H1 (cell line): ENCODE data around the gene PXMP4. TPM values are rescaled to one million over a fixed set of nuclear protein-coding genes. Genes with fewer than 3 reads are reported as not detected.

ENCODE experiments used
- ASH2L ChIP-seq: fragments of 200-600, 300-600 bp; sonication (generic); IDR thresholded peaks from one replicate; pipeline ENCODE4 v1.7.1; 2017; ENCODE audit warnings: low read length
- BACH1 ChIP-seq: IDR thresholded peaks from 2 replicates; pipeline ENCODE4 v1.6.1; 2012; ENCODE audit warnings: low read length, improper control_type of control experiment
- CEBPB ChIP-seq: IDR thresholded peaks from 2 replicates; pipeline ENCODE4 v1.6.1; 2012; ENCODE audit warnings: low read depth, low read length
- CHD2 ChIP-seq: IDR thresholded peaks from 2 replicates; pipeline ENCODE4 v1.6.1; 2012; ENCODE audit warnings: low read length, improper control_type of control experiment
- CREB1 ChIP-seq: IDR thresholded peaks from 2 replicates; pipeline ENCODE4 v1.6.1; 2012; ENCODE audit warnings: inconsistent platforms
- EGR1 ChIP-seq: IDR thresholded peaks from 2 replicates; pipeline ENCODE4 v1.6.1; 2011; ENCODE audit warnings: low read depth, low read length, borderline replicate concordance
- EZH2 ChIP-seq: fragments of 200-600 bp; sonication (generic); IDR thresholded peaks from 2 replicates; pipeline ENCODE4 v1.7.1; 2012; ENCODE audit warnings: low read depth, mild to moderate bottlenecking, moderate library complexity, low read length, inconsistent platforms; ENCODE audit not compliant: severe bottlenecking
- FOSL1 ChIP-seq: IDR thresholded peaks from 2 replicates; pipeline ENCODE4 v1.6.1; 2011; ENCODE audit warnings: mild to moderate bottlenecking, low read depth, low read length, moderate library complexity; ENCODE audit not compliant: insufficient read depth
- GABPA ChIP-seq: IDR thresholded peaks from 2 replicates; pipeline ENCODE4 v1.6.1; 2011; ENCODE audit warnings: mild to moderate bottlenecking, low read length, moderate library complexity, borderline replicate concordance; ENCODE audit not compliant: insufficient read depth
- GTF2F1 ChIP-seq: IDR thresholded peaks from 2 replicates; pipeline ENCODE4 v1.6.1; 2012; ENCODE audit warnings: low read depth, low read length, improper control_type of control experiment, borderline replicate concordance
- HDAC2 ChIP-seq, 2 experiments: fragments of 300-600 bp in 1 of 2; sonication (generic) in 1 of 2; IDR thresholded peaks; 2 replicates each; pipeline ENCODE4 v1.6.1; 2011 to 2012; ENCODE audit warnings: low read depth in 2 of 2, low read length in 2 of 2, mild to moderate bottlenecking in 2 of 2, moderate library complexity in 2 of 2, borderline replicate concordance in 1 of 2, inconsistent platforms in 1 of 2
- NRF1 ChIP-seq: IDR thresholded peaks from 2 replicates; pipeline ENCODE4 v1.6.1; 2011; ENCODE audit warnings: mild to moderate bottlenecking, low read depth, low read length, improper control_type of control experiment
- PHF8 ChIP-seq: fragments of 200-600 bp; sonication (generic); conservative IDR thresholded peaks from 2 replicates; pipeline ENCODE4 v1.7.1; 2012; ENCODE audit warnings: low read depth, mild to moderate bottlenecking, inconsistent platforms, low read length, moderate library complexity
- POLR2AphosphoS5 ChIP-seq: IDR thresholded peaks from 2 replicates; pipeline ENCODE4 v1.6.1; 2011; ENCODE audit warnings: low read depth, low read length
- SRF ChIP-seq: IDR thresholded peaks from 2 replicates; pipeline ENCODE4 v1.6.1; 2011; ENCODE audit warnings: mild to moderate bottlenecking, low read depth, low read length, moderate library complexity
- SUZ12 ChIP-seq: fragments of 200-600 bp; sonication (generic); IDR thresholded peaks from 2 replicates; pipeline ENCODE4 v1.6.1; 2012; ENCODE audit warnings: mild to moderate bottlenecking, inconsistent platforms, low read length, moderate library complexity, mixed read lengths
- TAF7 ChIP-seq: optimal IDR thresholded peaks from 2 replicates; pipeline ENCODE3; 2011; ENCODE audit warnings: low read depth, mild to moderate bottlenecking, inconsistent platforms, low read length, moderate library complexity, borderline replicate concordance
- TBP ChIP-seq: IDR thresholded peaks from 2 replicates; pipeline ENCODE4 v1.6.1; 2011; ENCODE audit warnings: low read depth, low read length, improper control_type of control experiment
- ZNF274 ChIP-seq: IDR thresholded peaks from 2 replicates; pipeline ENCODE4 v1.7.0; 2012; ENCODE audit warnings: low read length, borderline replicate concordance; ENCODE audit errors: extremely low read depth
- polyA plus RNA-seq, 7 experiments: library from polyadenylated mRNA; depleted of rRNA in 3 of 7; stranded (reverse) in 5 of 7; unstranded in 2 of 7; fragments of >200 nt in 5 of 7; fragments of 200-250 nt in 2 of 7; gene quantifications; 1 replicate in 5 of 7; 2 replicates in 1 of 7; 4 replicates in 1 of 7; pipeline versions ENCODE4 v1.2.1 to v1.2.3, GENCODE V29; 2011 to 2013; ENCODE audit warnings: missing spikeins in 2 of 7, mixed read lengths in 2 of 7
- total RNA-seq: library from RNA; stranded (reverse); fragmentation: NEBNext Ultra II Directional; extraction: Animal tissue kit (Norgen Biotek cat#: 25700); gene quantifications from 2 replicates; pipeline ENCODE4 v1.2.1, GENCODE V29; 2021
- TF ChIP-seq, protein P1 (sequence below): IDR thresholded peaks from 2 replicates; pipeline ENCODE4 v1.6.1; 2011; ENCODE audit warnings: low read length, improper control_type of control experiment
- TF ChIP-seq, protein P2 (sequence below): IDR thresholded peaks from 2 replicates; pipeline ENCODE4 v1.6.1; 2012; ENCODE audit warnings: inconsistent platforms
- TF ChIP-seq, protein P3 (sequence below): IDR thresholded peaks from 2 replicates; pipeline ENCODE4 v1.6.1; 2012; ENCODE audit warnings: inconsistent platforms

The PXMP4 gene
- total and polyA plus RNA-seq, 2 of the 8 experiments (the other 6 are each of a cell fraction or from before 2014, with no cell fraction given) = 3.3 to 3.4 TPM

DNA sequence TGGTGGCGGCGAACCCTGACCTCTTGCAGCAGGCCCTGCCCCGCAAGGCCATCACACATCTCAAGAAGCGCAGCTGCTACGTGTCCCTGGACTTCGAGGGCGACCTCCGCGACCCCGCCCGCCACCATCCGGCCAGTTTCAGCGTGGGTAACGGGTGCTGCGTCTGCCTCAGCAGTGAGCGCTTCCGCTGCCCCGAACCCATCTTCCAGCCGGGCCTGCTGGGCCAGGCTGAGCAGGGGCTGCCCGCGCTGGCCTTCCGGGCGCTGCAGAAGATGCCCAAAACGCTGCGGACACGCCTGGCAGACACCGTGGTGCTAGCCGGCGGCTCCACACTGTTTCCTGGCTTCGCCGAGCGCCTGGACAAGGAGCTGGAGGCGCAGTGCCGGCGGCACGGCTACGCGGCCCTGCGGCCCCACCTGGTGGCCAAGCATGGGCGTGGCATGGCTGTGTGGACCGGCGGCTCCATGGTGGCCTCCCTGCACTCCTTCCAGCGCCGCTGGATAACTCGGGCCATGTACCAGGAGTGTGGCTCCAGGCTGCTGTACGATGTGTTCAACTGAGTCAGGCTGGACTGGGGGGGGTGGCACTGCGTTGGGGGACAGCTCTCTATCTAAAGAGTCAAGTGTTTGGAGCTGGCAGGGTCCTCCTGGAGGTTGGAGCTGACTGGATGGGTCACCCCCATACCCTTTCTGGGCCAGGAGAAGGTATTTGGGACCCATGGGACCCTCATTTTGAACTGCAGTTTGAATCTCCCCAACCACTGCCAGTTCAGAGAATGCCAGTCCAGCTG is 52.2 kb downstream of the PXMP4 start (continued):
- no peak for TF ChIP-seq BACH1
- TF ChIP-seq CREB1 = 0 out of 2 replicates have a peak, but pooled peaks have one; percentile 36
- TF ChIP-seq CEBPB = no peak
- TF ChIP-seq, protein P1, sequence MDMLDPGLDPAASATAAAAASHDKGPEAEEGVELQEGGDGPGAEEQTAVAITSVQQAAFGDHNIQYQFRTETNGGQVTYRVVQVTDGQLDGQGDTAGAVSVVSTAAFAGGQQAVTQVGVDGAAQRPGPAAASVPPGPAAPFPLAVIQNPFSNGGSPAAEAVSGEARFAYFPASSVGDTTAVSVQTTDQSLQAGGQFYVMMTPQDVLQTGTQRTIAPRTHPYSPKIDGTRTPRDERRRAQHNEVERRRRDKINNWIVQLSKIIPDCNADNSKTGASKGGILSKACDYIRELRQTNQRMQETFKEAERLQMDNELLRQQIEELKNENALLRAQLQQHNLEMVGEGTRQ = no peak
- no peak for TF ChIP-seq PHF8
- TF ChIP-seq TAF7 = no peak
- TF ChIP-seq EGR1 = no peak
- TF ChIP-seq, protein P2, sequence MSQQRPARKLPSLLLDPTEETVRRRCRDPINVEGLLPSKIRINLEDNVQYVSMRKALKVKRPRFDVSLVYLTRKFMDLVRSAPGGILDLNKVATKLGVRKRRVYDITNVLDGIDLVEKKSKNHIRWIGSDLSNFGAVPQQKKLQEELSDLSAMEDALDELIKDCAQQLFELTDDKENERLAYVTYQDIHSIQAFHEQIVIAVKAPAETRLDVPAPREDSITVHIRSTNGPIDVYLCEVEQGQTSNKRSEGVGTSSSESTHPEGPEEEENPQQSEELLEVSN = peak; percentile 29; the same call in 1 of the 2 replicates
- no peak for TF ChIP-seq NRF1
- TF ChIP-seq SUZ12 = no peak
- peak; percentile 36; the same call in 1 of the 2 replicates for TF ChIP-seq TBP
- TF ChIP-seq SRF = no peak
- TF ChIP-seq CHD2 = no peak
- TF ChIP-seq HDAC2 (IDR thresholded peaks at IDR 0.05; ENCODE audit: borderline replicate concordance in 1 of 2, low read depth in 2 of 2, low read length in 2 of 2) = no peak
- no peak for TF ChIP-seq ZNF274
- TF ChIP-seq, protein P3, sequence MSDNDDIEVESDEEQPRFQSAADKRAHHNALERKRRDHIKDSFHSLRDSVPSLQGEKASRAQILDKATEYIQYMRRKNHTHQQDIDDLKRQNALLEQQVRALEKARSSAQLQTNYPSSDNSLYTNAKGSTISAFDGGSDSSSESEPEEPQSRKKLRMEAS = peak; percentile 76
- no peak for TF ChIP-seq POLR2AphosphoS5
- TF ChIP-seq ASH2L = no peak
- no peak for TF ChIP-seq FOSL1
- TF ChIP-seq EZH2 = no peak
- TF ChIP-seq GABPA = 0 out of 2 replicates have a peak, but pooled peaks have one; percentile 38
- TF ChIP-seq GTF2F1 = no peak
